SK-N-SH (cell line): ENCODE results near the gene KRT81. TPM values are rescaled to one million over a fixed set of nuclear protein-coding genes. Genes with fewer than 3 reads are reported as not detected.

ENCODE experiments used
- CTCF ChIA-PET: fragments of 300-600, 350-600 bp; formaldehyde crosslinking; extraction: SDS; loops from one replicate; lab custom pipeline; 2021; lab: Yijun Ruan, JAX
- POLR2A ChIA-PET: fragments of 350-600 bp; sonication (Branson Sonifier 250); formaldehyde crosslinking; extraction: SDS; loops from one replicate; lab custom pipeline; 2020; ENCODE audit warnings: antibody characterized with exemption, inconsistent platforms; lab: Yijun Ruan, JAX
- DNase-seq: peaks from one replicate; pipeline ENCODE4 v3.0.0; 2012
- H2AFZ ChIP-seq: fragments of 200-600 bp; sonication (generic); 2 replicates; pipeline ENCODE4 v1.8.1; 2016; ENCODE audit warnings: antibody characterized with exemption, mild to moderate bottlenecking, low read depth
- H3F3A ChIP-seq: fragments of 200-600 bp; sonication (generic); replicated peaks from 2 replicates; pipeline ENCODE3; 2016; ENCODE audit warnings: antibody characterized with exemption, mild to moderate bottlenecking; ENCODE audit not compliant: insufficient read depth
- H3K27ac ChIP-seq, 2 experiments: fragments of 200-500 bp in 1 of 2; fragments of 200-600 bp in 1 of 2; sonication (Bioruptor generic) in 1 of 2; sonication (generic), shearing (Covaris generic) in 1 of 2; 2 replicates each; pipeline versions ENCODE4 v1.5.1 to v1.6.1; 2014 to 2016; ENCODE audit warnings: low read depth in 2 of 2, inconsistent platforms in 1 of 2, low read length in 1 of 2, mild to moderate bottlenecking in 1 of 2, mixed read lengths in 1 of 2
- H3K27me3 ChIP-seq: fragments of 200-600 bp; sonication (generic), shearing (Covaris generic); 2 replicates; pipeline ENCODE4 v1.6.1; 2016; ENCODE audit warnings: mixed run types; ENCODE audit not compliant: insufficient read depth
- H3K36me3 ChIP-seq, 2 experiments: fragments of 200-500 bp in 1 of 2; fragments of 200-600 bp in 1 of 2; sonication (Bioruptor generic) in 1 of 2; sonication (generic) in 1 of 2; replicated peaks in 1 of 2; 2 replicates each; pipeline versions ENCODE3 to v1.5.1; 2014 to 2016; ENCODE audit warnings: low read length in 1 of 2, mild to moderate bottlenecking in 1 of 2; ENCODE audit not compliant: insufficient read depth in 2 of 2, control insufficient read depth in 1 of 2
- H3K4me1 ChIP-seq, 2 experiments: fragments of 200-500 bp in 1 of 2; fragments of 200-600 bp in 1 of 2; sonication (Bioruptor generic) in 1 of 2; sonication (generic), shearing (Covaris generic) in 1 of 2; 2 replicates each; pipeline versions ENCODE4 v1.5.1 to v1.6.1; 2014 to 2016; ENCODE audit warnings: low read depth in 1 of 2, low read length in 1 of 2, mixed run types in 1 of 2; ENCODE audit not compliant: insufficient read depth in 2 of 2, control insufficient read depth in 1 of 2
- H3K4me2 ChIP-seq: fragments of 200-600 bp; sonication (generic), shearing (Covaris generic); 2 replicates; pipeline ENCODE4 v1.6.1; 2017; ENCODE audit warnings: mixed run types
- H3K4me3 ChIP-seq, 2 experiments: fragments of 200-500 bp in 1 of 2; fragments of 200-600 bp in 1 of 2; sonication (Bioruptor generic) in 1 of 2; sonication (generic), shearing (Covaris generic) in 1 of 2; 2 replicates each; pipeline versions ENCODE4 v1.5.1 to v1.8.1; 2014 to 2016; ENCODE audit warnings: low read depth in 2 of 2, inconsistent platforms in 1 of 2, low read length in 1 of 2, mild to moderate bottlenecking in 1 of 2, mixed read lengths in 1 of 2, moderate library complexity in 1 of 2
- H3K79me2 ChIP-seq: fragments of 200-600 bp; sonication (generic); 2 replicates; pipeline ENCODE4 v1.8.1; 2017; ENCODE audit warnings: mild to moderate bottlenecking; ENCODE audit not compliant: insufficient read depth
- H3K9ac ChIP-seq: fragments of 200-600 bp; sonication (generic); 2 replicates; pipeline ENCODE4 v1.6.1; 2017; ENCODE audit warnings: mixed run types
- H3K9me2 ChIP-seq: fragments of 200-600 bp; sonication (generic); 2 replicates; pipeline ENCODE4 v1.6.1; 2017; ENCODE audit warnings: mixed run types
- H3K9me3 ChIP-seq: fragments of 200-600 bp; sonication (generic); 2 replicates; pipeline ENCODE4 v1.6.1; 2017; ENCODE audit warnings: mixed run types, mild to moderate bottlenecking, moderate library complexity
- H4K20me1 ChIP-seq: fragments of 200-600 bp; sonication (generic); 2 replicates; pipeline ENCODE4 v1.6.1; 2017; ENCODE audit warnings: mild to moderate bottlenecking, mixed run types; ENCODE audit not compliant: insufficient read depth
- ELF1 ChIP-seq: IDR thresholded peaks from 2 replicates; pipeline ENCODE4 v1.4.0; 2012
- EP300 ChIP-seq, 2 experiments: IDR thresholded peaks; 2 replicates each; pipeline versions ENCODE4 v1.4.0 to v1.6.1; 2012; ENCODE audit warnings: borderline replicate concordance in 1 of 2, low read depth in 1 of 2, low read length in 1 of 2
- EZH2phosphoT487 ChIP-seq: fragments of 200-600 bp; sonication (generic); IDR thresholded peaks from 2 replicates; pipeline ENCODE4 v1.6.1; 2017; ENCODE audit warnings: low read depth, mixed run types, mild to moderate bottlenecking, antibody characterized with exemption, moderate library complexity, borderline replicate concordance
- FOXJ3 ChIP-seq: sonication (generic); formaldehyde crosslinking; IDR thresholded peaks from 2 replicates; pipeline ENCODE4 v1.5.1; 2020; ENCODE audit warnings: mild to moderate bottlenecking, missing genetic modification reagents
- GABPA ChIP-seq: IDR thresholded peaks from 2 replicates; pipeline ENCODE4 v1.4.0; 2012; ENCODE audit warnings: low read depth, mild to moderate bottlenecking
- GATA2 ChIP-seq: sonication (generic); formaldehyde crosslinking; IDR thresholded peaks from 2 replicates; pipeline ENCODE4 v1.5.0; 2020; ENCODE audit warnings: mild to moderate bottlenecking, missing genetic modification reagents
- MEF2A ChIP-seq: IDR thresholded peaks from 2 replicates; pipeline ENCODE4 v1.4.0; 2012; ENCODE audit warnings: low read depth, borderline replicate concordance
- MXI1 ChIP-seq: IDR thresholded peaks from 2 replicates; pipeline ENCODE4 v1.6.1; 2012; ENCODE audit warnings: mild to moderate bottlenecking, low read depth, low read length, improper control_type of control experiment
- NFIC ChIP-seq: IDR thresholded peaks from 2 replicates; pipeline ENCODE4 v1.4.0; 2012; ENCODE audit warnings: borderline replicate concordance
- POLR2AphosphoS5 ChIP-seq: IDR thresholded peaks from 2 replicates; pipeline ENCODE4 v1.6.1; 2012; ENCODE audit warnings: low read depth, low read length
- RAD21 ChIP-seq: IDR thresholded peaks from 2 replicates; pipeline ENCODE4 v1.6.1; 2012; ENCODE audit warnings: mild to moderate bottlenecking, low read length
- RCOR1 ChIP-seq: fragments of 150-350 bp; IDR thresholded peaks from 2 replicates; pipeline ENCODE4 v1.6.1; 2017; ENCODE audit warnings: antibody characterized with exemption, low read length
- RFX5 ChIP-seq: IDR thresholded peaks from 2 replicates; pipeline ENCODE4 v1.6.1; 2012; ENCODE audit warnings: mild to moderate bottlenecking, improper control_type of control experiment, low read length
- SMC3 ChIP-seq: IDR thresholded peaks from 2 replicates; pipeline ENCODE4 v1.6.1; 2012; ENCODE audit warnings: low read depth, low read length, improper control_type of control experiment
- TAF1 ChIP-seq: IDR thresholded peaks from 2 replicates; pipeline ENCODE4 v1.6.1; 2012; ENCODE audit warnings: low read depth, mild to moderate bottlenecking, low read length, moderate library complexity, borderline replicate concordance
- YY1 ChIP-seq: IDR thresholded peaks from 2 replicates; pipeline ENCODE4 v1.4.0; 2012; ENCODE audit warnings: low read depth, mild to moderate bottlenecking
- WGBS: methylation state at CpG from one replicate; pipeline ENCODE4 v1.1.6; 2017; ENCODE audit warnings: low lambda C conversion rate; 5-methylcytosine and 5-hydroxymethylcytosine counted together
- polyA plus RNA-seq, 3 experiments: library from polyadenylated mRNA; depleted of rRNA; stranded (reverse); fragments of >200 nt; gene quantifications; 2 replicates each; pipeline ENCODE4 v1.2.3, GENCODE V29; 2012
- TF ChIP-seq, protein P1 (sequence below): IDR thresholded peaks from 2 replicates; pipeline ENCODE4 v1.4.0; 2012; ENCODE audit warnings: low read depth, borderline replicate concordance
- TF ChIP-seq, protein P2 (sequence below): IDR thresholded peaks from 2 replicates; pipeline ENCODE4 v1.4.0; 2012; ENCODE audit warnings: low read depth

KRT81 gene
- polyA plus RNA-seq, 1 of the 3 experiments (the other 2 are of a cell fraction) = 1.9 TPM

DNA sequence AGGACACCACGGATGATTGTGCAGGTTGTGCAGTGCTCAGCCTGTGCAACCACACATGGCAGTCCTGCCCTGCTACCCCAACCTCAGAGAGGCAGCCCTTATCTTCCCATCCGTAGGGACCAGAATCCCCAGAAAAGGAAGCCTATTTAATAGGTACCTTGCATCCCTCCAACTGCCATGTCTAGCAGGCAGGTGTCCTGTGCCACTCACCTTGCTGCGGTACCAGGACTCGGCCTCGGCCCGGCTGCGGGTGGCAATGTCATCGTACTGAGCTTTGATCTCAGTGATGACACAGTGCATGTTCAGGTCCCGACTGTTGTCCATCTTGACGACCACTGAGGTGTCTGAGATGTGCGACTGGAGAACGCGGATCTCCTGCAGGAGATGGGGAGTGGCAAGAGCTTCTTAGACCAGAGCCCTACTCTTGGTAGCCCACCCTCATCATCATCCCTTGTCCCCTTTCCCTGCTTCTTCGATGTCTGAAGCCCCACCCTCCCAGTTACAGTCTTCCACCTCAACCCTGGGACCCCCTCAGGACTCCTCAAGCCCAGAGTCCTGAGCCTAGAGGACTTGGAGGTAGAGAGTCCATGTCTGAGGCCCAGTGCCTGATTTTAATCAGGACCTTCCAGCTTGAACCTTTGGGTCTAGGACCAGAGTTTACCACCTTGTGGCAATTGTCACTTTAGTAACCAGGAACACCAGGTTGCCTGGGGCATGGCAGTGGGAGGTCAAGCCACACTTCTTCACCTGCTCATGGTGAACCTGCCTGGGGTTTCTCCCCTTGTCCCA is 37.7 kb downstream of the KRT81 start:
- Histone ChIP-seq H4K20me1 (no peaks in the 10 kb centered on the region), H3K9ac (no peak overlapping the region), H3K9me2 (no peaks in the 10 kb centered on the region), H2AFZ (no peak overlapping the region), H3K4me2 (no peak overlapping the region), H3K27me3 (no peaks in the 10 kb centered on the region), H3K27ac (no peak overlapping the region), H3K36me3 (no peaks in the 10 kb centered on the region), H3K4me1 (peaks cover under 1 to 8% of the 10 kb centered on the region in 2 experiments; a peak in 3 of 4 replicates), H3F3A (peaks cover 3% of the 10 kb centered on the region), H3K79me2 (no peaks in the 10 kb centered on the region), H3K4me3 (no peak overlapping the region), H3K9me3 (no peaks in the 10 kb centered on the region)
- 85% methylated on average over 11 of the region's 14 CpGs for WGBS
- no peak for DNase-seq
- no peak for TF ChIP-seq ELF1
- TF ChIP-seq MXI1 = no peak
- no peak for TF ChIP-seq POLR2AphosphoS5
- ChIA-PET POLR2A (no interaction called here), CTCF (interaction anchor here (0.6 to 1.7 kb wide), 5 partner anchors 17 to 41 kb away, joined by 3 to 7 read pairs (median 3); no protein-coding TSS in a partner anchor)

DNA sequence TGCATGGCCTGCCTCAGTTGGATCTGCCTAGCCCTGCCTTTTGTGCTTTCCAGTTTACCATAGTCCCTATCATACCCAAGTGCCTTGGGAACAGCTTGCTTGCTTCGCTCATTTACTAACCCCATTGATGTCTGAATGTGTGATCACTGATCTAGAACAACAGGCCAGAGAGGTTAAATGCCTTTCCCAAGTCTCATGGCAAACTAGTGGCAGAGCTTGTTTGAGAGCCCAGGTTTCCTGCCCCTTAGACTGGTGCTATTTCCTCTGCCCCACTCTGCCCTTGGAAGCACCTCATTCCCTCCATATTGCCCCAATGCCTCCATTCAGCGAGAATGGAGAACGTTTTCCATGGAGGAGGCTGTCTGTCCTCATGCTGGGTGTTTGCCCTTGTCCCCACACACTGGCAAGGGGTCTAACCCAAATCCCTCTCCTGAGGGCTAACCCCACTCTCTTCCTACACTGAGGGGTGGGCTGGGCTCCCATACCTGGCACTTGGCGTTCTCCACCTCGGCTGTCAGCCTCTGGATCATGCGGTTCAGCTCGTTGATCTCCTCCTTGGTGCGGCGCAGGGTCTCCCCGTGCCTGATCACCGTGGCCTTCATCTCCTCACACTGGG is 38.5 kb downstream of the KRT81 start:
- Histone ChIP-seq H4K20me1 (no peaks in the 10 kb centered on the region), H3K79me2 (no peaks in the 10 kb centered on the region), H3F3A (peaks cover 3% of the 10 kb centered on the region), H3K9ac (no peak overlapping the region), H3K9me2 (no peaks in the 10 kb centered on the region), H2AFZ (no peak overlapping the region), H3K9me3 (no peaks in the 10 kb centered on the region), H3K27ac (no peak overlapping the region), H3K4me3 (no peak overlapping the region), H3K4me1 (peaks cover 0 to 8% of the 10 kb centered on the region in 2 experiments; a peak in 3 of 4 replicates), H3K27me3 (no peaks in the 10 kb centered on the region), H3K4me2 (no peak overlapping the region), H3K36me3 (no peaks in the 10 kb centered on the region)
- POLR2A ChIA-PET = no interaction called here
- 88% methylated on average over 10 of the region's 11 CpGs for WGBS
- TF ChIP-seq GATA2 (CRISPR knock-in tag) (no peak), SMC3 (no peak), TAF1 (no peak), YY1 (no peak), RFX5 (no peak), RAD21 (no peak), MXI1 (no peak), MEF2A (no peak), NFIC (no peak), RCOR1 (no peak), EZH2phosphoT487 (no peak), POLR2AphosphoS5 (no peak), EP300 (IDR thresholded peaks at IDR 0.05; ENCODE audit: borderline replicate concordance in 1 of 2, low read depth in 1 of 2, low read length in 1 of 2) (no peak), FOXJ3 (CRISPR knock-in tag) (no peak), GABPA (no peak)
- TF ChIP-seq, protein P1, sequence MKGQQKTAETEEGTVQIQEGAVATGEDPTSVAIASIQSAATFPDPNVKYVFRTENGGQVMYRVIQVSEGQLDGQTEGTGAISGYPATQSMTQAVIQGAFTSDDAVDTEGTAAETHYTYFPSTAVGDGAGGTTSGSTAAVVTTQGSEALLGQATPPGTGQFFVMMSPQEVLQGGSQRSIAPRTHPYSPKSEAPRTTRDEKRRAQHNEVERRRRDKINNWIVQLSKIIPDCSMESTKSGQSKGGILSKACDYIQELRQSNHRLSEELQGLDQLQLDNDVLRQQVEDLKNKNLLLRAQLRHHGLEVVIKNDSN = no peak
- TF ChIP-seq, protein P2, sequence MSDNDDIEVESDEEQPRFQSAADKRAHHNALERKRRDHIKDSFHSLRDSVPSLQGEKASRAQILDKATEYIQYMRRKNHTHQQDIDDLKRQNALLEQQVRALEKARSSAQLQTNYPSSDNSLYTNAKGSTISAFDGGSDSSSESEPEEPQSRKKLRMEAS = no peak
- no peak for DNase-seq
- CTCF ChIA-PET = interaction anchor here (0.8 to 1.7 kb wide), 5 partner anchors 17 to 69 kb away, joined by 3 to 5 read pairs (median 3); no protein-coding TSS in a partner anchor
